GM21390 (cell line): Measurements from ENCODE around the gene CASK.
"Not testable (repeated sequence)": the region's sequence is repeated elsewhere in the genome, so short reads cannot be mapped to it uniquely, and the experiment has no call there.

Experiments used
- ATAC-seq: cut with Tn5 transposase; IDR thresholded peaks from one replicate; pipeline ENCODE4 v1.9.1; 2021; ENCODE audit not compliant: unreplicated experiment

CASK gene

DNA sequence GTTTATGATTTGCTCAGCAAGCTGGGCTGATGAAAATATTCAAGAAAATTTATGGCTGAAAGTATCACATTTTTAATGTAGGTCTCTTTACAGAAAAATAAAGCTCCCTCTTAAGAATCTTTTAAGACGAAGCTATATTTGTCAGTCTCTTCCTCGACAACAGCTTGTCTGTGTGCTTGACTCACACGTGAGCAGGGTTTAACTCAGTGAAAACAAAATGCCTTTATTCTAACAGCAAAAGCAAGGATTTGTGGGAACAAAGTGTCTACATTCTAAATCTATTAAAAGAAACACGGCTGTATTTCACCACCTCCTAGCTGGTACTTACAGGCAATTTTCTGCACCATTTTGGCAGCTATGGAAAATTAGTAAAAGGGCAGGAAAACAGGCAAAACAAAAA is 400.7 kb downstream of the CASK start:
- ATAC-seq, result no peak

DNA sequence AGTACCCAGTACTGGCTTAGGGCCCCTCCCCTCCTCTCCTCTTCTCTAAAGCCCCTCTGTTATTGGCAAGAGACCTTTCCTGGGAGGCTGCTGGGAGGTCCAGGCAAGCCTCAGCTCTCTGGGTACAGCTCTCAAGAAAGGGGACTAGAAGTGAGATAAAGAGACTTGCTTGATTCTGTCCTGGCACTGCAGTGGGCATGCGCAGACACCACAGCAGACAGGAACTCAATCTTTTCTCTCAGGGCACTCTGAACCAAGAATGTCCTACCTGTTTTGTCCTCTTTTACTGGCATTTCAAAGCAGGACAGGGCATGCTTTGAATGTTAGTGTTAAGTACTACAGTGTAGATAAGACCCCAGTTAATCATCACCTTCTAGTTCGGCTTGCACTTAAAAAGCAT is 401.3 kb downstream of the CASK start:
- no peak for ATAC-seq

DNA sequence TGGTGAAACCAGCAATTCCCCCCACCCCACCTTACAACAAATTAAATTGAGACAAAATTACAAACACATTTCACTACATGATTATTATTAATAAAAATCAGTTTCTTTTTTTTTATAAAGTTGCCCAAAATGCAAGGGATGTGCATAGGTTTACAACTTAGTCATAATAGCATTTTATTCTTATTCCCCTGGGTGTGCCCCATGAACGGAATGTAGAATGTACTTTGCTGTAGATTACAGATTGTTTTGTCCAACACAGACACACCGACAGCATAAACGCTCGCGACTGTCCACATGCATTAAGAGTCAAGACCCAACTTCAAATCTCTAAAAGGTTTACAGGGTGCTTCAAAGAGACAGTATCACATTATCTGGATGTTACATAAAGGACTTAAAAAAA is 403.9 kb downstream of the CASK start:
- no peak for ATAC-seq

DNA sequence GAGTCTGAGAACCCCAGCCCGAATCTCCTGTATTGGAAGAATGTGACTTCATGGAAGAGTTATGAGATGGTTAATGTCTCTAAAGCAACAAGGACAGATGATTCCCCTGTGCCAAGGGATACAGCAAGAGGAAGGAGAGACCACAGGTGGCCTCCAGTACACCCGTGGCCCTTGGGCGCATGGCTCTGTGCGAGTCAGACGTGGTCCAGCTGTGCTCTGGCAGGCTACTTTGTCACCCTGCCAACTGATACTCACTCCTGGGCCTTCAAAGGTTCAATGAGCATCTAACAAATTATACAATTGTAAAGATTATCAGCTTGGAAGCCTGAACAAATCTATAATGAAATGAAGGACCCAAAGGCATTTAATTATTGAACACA is 404.5 kb downstream of the CASK start:
- no peak for ATAC-seq

DNA sequence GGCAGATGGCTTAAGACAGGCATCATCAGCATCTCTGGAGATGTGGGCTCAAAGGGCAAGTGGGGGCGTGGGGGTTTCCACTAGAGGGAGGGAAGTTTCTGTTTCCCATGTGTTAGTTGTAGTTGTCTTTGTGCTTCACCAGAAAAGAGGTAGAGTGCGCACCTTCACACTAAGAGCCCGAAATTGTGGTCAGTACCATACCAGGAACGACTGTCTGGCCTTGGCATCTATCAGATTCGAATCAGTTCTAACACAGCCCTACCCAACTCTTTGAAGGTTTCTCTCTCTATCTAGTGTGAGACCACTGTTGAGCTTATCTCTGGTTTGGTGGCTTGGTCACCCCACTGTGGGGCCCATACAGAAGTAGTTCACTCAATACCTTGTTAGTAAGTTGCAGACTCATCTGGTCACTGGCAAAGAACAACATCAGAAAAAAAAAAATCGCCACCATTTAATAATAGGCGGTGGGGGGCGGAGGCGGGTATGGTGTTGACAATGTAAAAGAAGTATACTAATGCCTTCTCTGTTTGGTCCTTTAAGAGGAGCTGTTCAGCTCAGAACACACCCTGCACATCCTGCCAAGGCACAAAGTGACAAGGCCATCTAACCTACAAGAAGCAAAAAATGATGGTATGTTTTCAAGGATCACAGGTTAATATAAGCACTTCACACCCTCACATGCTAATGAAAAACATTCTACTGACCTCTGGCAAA is 405.1 kb downstream of the CASK start:
- no peak for ATAC-seq

DNA sequence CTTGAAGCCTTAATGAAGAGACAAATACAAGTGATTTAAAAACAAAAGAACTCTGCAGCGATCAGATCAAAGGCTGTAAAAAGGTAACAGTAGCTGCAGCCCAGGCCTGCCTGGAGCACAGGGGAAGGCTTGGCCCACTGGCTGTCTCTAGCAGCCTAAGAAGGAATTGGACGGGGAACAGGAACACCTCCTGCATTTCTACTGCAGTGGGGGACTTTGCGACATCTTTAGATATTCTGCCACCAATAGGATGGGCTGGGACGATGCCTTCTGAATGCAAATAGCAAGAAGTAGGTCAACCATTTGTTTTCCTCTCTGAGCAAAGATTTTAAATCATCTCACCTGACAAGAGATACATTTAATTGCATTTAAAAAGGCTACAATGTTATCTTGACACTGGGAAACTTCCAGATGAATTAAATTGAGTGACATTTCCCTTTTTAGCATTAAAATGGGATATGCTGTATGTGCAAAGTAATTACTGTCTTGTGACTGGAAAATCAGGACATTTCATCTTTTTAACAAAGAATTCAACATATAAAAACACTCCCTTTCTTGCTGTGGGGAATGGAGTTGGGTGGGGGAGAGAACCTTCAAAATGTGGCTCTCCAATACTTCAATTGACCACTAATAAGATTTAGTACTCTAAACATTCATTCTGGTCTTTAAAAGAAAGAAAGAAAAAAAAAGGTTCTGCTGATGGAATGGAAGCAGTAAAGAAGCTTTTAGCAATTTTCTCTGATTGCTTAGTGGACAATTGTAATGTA is 406.2 kb downstream of the CASK start:
- no peak for ATAC-seq

DNA sequence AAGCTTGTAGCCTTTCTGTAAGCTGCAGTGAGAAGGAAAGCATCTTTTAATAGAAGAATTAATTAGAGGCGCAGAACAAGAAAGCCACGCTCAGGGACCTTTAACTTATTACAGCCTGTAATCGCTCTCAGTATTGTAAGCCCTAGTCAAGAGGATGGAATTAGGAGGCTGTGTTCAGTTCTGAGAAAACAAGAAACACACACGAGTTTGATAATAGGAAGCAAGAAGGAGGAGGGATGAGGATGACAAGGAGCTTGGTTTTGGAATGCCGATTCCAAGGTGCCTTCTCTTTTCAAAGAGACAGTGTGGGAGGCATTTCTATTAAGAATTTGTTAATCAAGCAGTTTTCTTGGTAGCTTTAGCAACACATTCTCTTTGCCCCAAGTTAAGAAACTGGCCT is 406.9 kb downstream of the CASK start:
- ATAC-seq, result no peak

DNA sequence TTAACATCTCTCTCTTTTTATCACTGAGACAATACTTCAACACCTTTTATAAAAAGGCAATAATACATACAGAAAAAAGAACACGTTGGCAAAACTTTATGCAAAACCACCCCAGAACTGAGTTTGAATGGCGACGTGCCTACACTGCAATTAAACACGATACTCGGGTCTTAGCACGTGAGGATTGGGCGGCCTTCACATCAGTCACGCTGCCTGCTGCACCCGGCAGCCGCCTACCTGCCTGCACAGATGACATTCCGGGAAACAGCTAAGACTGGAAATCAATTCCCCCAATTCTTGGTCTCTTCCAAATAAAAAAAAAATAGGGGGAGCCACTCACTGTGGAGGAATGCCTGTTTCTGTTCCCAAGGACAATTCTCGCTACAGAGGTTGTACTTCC is 408.0 kb downstream of the CASK start:
- no peak for ATAC-seq

DNA sequence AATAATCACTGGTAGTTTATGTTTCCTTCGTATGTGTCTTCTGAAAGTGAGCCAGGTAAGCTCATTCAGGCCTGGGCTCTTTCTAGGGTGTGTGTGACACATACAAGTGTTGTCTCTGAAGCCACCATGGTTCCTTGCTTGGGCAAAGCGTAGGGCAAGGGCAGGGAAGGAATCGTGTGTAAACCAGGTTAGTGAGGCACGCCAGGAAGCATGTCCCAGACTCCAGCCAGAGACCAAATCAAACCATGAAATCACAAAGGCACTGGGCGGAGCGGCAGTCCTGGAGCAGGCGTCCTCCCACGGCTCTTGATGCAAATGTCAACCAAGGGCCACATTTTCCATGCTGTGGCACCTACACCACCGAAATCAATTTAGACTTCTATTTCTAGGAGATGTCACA is 409.2 kb downstream of the CASK start:
- ATAC-seq, result no peak

DNA sequence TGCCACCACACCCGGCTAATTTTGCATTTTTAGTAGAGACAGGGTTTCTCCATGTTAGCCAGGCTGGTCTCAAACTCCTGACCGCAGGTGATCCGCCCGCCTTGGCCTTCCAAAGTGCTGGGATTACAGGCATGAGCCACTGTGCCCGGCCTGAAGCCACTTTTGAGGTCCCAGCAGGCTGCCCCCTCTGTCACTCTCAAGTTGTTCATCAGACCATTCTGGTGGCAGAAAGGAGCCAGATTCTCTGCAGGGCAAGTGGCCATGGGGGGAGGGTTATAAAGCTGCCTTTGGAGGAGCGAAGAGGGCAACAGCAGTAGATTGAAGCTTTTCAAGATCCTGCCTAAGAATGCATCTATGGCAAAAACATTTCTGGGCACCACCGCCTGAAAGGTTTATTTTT is 410.5 kb downstream of the CASK start:
- not testable (repeated sequence) for ATAC-seq

DNA sequence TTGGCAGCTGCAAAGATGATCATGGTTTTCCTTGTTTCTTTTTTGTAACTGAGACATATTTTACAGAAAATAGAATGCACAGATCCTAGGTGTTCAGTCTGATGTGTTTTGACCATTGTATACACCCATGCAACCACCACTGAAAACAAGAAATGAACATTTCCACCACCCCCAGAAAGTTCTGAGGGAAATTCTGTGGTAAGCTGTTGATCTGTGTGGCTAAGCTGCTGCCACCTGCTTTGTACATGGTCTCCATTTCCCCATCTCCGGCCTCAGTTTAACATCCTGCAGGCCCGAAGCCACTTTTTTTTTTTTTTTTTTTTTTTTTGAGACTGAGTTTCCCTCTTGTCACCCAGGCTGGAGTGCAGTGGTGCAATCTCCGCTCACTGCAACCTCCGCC is 411.0 kb downstream of the CASK start:
- ATAC-seq, result peak; percentile 99

DNA sequence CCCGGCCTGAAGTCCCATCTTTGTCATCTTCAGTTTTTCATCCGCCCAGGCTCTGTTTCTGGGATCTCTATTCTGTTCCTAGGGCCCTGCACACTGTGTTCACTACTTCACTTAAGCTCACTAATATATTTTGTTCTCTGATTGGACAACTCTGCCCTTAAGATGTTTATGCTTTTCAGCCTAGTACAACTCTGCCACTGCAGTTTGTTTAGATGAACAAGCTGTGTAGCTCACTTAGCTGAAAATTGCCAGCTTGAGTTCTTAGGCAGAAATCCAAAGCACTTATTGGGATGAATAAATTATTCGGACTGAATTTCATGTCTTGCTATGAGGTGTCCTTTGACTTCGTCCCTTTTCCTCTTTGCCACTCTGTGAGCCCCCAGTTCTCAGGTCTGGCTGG is 415.4 kb downstream of the CASK start:
- no peak for ATAC-seq

DNA sequence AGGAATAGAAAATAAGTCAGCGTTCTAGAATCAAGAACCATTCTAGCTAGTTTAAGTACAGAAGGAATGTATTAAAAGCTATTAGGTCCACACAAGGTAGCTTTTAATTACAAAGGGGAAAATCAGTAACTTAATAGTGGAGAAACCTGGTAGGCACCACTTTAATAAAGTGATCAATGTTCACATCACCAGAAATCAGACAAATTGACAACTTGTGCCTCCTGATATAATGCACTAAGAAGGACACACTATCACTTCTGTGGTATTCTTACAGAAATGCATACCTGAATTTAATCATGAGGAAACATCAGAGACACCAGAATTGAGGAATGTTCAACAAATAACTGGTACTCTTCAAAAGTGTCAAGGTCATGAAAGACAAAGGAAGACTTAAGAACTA is 421.4 kb downstream of the CASK start:
- no peak for ATAC-seq

DNA sequence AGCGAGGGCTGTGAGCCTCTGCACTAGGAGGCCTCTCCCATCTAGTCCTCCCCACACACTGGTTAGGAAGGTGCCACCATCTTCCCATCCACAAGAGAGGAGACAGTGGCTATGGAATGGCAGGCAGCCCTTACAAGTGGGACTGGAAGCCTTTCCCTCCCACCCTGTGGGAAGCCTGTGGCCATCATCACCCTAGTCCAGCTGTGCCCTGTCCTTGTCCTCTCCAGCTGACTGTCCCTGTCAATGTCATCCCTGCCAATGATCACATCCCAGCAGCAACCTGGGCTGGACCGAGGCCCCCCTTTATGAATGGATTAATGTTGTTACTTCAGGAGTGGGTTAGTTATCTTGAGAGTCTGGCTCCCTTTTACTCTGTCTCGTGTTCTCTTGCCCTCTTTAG is 423.4 kb downstream of the CASK start:
- no peak for ATAC-seq

DNA sequence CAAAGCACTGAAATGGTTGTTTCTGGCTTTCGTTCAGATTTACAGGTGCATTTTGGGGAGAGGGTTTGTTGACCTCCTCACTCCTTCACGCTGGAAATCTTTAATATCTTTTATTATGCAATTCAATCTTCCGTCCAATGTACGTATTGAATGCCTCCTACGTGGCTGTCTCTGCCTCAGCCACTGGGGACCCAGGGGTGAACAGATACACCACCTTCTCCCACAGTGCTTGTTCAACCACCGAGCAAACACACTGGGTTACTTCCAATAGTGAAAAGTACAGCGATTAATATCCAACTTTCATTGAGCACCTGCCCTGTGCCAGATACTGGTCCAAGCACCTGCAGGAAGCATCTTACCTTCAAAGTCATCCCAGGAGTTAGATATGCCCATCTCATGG is 424.2 kb downstream of the CASK start:
- ATAC-seq, result no peak

DNA sequence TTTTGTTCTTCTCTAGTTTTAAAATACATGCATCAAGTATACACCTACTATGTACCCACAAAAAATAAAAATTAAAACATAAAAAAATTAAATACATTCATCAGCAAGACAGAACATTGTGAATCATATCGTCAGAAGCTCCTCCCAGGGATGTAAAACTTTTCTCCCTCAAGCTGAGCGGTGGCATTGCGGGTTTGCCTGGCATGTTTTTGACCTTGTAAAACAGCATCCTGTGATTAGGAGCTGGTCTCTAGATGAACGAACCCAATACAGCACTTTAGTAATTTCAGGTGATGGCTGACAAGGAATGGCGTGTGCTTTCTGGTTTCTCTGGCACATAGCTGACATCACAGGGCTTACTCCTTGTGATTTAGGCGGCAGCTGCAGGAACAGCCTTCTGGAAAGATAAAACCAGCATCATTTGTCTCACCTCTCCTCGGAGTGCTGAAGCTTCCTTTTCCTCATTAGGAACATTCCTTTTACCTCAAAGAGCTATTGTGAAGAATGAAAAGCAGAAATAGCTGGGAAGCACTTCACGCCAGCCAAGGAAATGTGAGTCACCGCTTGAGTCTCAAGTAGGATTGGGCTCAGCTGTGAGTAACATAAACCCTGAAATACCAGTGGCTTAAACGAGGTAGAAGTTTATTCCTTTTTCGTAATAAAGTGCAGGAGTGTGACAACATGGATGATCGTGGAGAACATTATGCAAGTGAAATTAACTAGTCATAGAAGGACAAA is 431.9 kb downstream of the CASK start:
- ATAC-seq, result no peak

DNA sequence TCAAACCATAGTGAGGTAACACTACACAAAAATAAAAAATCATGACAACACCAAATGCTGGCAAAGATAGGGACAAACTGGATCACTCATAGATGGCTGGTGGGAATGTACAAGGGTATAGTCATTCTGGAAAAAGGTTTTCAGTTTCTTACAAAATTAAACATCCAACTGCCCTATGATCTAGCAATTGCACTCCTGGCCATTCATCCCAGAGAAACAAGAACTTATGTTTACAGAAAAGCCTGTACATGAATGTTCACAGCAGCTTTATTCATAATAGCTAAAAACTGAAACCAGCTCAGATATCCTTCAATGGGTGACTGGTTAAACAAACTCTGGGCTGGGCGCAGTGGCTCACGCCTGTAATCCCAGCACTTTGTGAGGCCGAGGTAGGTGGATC is 432.9 kb downstream of the CASK start:
- ATAC-seq, result no peak

DNA sequence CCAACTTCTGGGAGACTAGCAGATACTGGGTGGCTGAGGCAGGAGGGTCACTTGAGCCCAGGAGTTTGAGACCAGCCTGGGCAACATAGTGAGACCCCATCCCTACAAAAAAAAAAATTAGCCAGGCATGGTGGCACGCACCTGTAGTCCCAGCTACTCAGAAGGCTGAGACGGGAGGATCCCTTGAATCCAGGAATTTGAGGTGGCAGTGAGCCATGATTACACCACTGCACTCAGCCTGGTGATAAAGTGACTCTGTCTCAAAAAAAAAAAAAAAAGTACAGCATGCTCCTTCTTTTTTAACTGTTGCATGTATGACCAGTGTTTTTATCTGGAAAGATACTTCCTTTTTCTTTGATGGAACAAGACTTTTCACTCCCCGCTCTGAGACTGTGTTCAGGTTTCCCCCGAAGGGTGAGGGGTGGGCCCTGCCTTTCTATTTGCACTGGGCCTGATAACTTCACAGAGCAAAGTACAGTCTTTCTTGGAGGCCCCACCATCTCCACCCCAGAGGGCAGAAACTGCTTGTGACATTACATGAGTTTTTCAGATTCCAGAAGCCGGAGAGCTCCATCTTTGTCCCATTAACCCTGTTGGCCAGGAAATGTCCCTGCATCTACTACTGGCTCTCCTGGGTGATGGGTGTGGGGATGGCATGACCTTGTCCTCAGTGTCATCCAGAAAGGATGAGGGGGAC is 441.1 kb downstream of the CASK start:
- ATAC-seq, result no peak

DNA sequence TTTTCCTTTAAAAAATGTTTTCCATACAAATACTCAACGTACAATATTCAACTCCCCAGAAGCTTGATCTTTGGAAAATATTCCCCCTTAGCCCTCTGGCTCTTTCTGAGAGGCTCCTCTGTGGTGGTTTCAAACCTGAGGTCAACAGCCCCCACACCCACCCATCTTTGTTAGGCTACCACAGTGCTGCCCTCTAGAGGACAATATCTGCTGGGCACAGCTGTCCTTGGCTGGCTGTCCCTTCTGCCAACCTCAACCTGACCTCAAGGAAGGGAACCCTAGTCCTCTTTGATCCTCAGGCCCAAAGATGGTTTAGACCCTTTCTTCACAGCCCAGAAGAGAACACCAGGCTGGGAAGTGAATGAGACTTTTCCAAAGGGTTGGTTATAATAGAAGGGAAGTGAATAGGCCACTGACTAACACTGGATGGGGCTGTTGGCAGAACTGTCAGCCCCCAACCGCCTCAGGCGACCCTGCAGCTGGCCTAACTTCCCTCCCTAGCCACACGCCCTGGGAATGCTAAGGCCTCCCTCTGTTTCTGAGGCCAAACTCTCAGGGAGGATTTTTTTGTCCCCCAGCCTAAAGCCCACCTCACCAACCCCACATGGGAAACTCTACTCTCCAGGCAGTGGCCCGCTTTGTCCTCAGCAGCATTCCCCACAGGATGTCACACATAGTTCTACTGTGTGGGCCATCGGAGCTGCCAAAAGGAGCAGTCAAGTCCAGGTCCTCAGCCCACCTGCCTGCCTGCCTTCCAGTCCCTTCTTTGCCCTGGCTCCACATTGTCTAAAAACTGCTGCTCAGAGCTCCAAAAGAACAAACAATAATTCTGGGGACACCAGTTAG is 441.9 kb downstream of the CASK start:
- no peak for ATAC-seq

DNA sequence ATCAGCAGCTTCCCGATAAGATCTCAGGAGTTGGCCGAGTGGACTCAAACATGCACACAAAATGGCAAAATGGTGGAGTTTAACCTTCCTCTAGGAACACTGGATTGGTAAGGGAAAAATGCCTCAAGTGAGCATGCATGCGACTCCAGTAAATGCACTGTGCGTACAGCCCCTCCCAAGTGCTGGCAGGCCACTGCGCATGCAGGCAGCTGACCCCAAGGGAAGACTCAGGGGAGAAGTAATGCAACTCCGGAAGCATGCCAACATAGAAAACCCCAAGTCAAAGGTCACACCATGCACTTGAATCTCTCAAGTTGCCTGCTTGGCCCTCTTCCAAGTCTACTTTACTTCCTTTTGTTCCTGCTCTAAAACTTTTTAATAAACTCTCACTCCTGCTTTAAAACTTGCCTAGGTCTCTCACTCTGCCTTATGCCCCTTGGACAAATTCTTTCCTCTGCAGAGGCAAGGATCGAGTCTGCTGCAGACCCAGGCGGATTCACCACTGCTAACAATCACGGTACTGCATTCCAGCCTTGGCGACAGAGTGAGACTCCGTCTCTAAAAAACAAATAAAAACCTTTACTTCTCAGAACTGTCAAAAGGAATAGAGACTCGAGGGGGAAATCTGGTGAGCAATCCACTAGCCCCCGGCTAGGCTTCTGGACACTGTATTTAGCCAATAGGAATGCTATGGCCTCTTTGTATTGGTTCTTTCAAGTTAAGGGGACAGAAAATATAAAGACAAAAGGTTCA is 442.7 kb downstream of the CASK start:
- ATAC-seq, result no peak
